Activated T-cell treated with anti-CD3 and anti-CD28 coated beads for 4 hours (primary cell): ENCODE measurements around the gene NRP2.
A peak's percentile ranks its signal among the peaks of the same experiment; 100 is the strongest.

Experiments used
- DNase-seq: peaks from one replicate; pipeline ENCODE4 v3.0.0-alpha.2; 2020

Gene NRP2, protein sequence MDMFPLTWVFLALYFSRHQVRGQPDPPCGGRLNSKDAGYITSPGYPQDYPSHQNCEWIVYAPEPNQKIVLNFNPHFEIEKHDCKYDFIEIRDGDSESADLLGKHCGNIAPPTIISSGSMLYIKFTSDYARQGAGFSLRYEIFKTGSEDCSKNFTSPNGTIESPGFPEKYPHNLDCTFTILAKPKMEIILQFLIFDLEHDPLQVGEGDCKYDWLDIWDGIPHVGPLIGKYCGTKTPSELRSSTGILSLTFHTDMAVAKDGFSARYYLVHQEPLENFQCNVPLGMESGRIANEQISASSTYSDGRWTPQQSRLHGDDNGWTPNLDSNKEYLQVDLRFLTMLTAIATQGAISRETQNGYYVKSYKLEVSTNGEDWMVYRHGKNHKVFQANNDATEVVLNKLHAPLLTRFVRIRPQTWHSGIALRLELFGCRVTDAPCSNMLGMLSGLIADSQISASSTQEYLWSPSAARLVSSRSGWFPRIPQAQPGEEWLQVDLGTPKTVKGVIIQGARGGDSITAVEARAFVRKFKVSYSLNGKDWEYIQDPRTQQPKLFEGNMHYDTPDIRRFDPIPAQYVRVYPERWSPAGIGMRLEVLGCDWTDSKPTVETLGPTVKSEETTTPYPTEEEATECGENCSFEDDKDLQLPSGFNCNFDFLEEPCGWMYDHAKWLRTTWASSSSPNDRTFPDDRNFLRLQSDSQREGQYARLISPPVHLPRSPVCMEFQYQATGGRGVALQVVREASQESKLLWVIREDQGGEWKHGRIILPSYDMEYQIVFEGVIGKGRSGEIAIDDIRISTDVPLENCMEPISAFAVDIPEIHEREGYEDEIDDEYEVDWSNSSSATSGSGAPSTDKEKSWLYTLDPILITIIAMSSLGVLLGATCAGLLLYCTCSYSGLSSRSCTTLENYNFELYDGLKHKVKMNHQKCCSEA

GRCh38 chr2:205682239-205682970 lies at the start of gene NRP2:
Gene NRP2 (plus strand): TSS chr2:205682501. CDS start chr2:205683291, 790 bp downstream.
- peak; percentile 23 for DNase-seq

DNA sequence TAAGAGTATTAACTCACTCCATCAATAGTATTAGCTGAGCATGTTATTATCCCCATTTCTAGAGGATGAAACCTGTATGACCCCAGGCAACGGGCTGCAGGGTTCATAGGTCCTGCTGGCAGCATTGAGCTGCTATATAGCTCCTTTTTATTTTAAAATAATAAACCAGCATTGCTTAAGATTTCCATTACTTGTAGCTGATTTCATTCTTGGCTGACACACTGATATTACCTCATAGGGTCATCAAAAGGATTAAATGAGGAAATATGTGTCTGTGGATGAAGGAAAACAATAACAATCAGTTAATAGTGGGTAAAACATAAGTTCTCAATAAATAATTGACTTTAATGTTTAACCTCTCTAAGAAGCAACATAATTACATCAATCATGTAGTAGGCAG lies 48.3 kb upstream of the NRP2 start:
- no peak for DNase-seq

GRCh38 chr2:205636549-205637319 lies 45.6 kb upstream of the NRP2 start:
- no peak for DNase-seq

- no peak for DNase-seq
Observed at GRCh38 chr2:205637320-205637602, 45.0 kb upstream of the NRP2 start.

DNA sequence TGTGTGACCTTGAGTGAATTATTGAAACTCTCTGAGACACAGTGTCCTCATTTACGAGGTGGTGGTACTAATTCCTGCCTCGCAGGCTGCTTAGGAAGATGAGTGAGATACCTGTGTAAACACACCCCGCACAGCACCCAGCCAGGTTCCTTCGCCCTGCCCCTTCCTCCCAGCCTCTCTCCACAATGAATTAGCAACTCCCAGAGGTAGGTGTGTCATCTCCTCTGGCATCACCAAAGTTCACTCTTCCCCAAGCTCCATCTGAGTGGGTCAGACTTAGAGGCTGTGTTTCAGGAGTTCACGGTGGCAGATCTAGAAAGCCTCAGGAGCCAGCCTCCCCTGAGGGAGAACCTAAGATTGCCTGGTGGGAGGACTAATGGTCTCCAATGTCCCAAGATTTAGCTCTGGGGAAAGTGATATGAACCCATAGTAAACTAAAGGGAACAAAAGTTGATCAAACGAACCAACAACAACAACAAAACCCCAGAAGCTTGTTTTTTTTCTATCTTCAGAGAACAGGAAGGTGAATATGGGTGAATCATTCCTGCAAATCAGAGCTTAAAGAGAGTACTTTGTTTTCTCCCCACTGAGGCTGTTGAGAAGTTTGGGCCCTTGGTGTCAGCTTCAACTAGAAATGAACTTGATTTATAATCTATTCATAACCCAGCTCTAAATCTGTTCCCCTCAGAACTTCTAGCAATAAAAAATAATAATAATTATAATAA lies 44.4 kb upstream of the NRP2 start:
- no peak for DNase-seq

- no peak for DNase-seq
Observed at GRCh38 chr2:205640716-205641115, 41.6 kb upstream of the NRP2 start.

DNA sequence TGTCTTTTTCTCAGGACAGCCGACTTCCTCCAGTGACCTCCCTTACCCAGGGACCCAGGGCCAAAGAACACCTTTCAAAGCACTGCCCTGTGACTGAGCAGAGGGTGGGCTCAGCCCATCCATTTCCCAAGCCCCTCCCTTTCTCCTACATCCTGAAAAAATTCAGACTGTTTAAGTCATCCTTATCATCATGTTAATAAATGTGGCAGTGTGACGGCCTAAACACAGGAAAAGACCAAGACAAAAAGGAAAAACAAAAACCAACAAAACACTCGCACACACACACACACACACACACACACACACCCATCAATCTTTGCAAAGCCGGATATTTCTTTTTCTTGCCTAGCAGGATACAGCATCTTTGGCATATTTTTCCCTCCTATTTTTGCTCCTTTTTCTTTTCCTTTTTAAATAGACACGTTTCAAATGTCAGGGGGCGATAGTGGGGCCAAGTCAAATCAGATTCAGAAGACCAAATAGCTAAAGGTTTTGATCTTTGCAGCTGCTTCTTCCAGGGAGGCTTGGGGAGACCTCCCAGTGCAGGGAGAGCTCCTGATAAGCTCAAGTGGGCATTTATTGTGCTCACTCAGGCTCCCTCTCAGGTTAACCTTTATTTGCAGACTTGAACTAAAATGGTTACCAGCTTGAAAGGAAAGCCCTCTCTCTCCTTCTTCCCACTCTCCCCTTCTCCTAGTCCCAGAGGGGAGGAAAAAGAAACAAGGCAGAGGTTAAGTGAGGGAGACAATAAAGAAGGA lies 39.5 kb upstream of the NRP2 start:
- no peak for DNase-seq

DNA sequence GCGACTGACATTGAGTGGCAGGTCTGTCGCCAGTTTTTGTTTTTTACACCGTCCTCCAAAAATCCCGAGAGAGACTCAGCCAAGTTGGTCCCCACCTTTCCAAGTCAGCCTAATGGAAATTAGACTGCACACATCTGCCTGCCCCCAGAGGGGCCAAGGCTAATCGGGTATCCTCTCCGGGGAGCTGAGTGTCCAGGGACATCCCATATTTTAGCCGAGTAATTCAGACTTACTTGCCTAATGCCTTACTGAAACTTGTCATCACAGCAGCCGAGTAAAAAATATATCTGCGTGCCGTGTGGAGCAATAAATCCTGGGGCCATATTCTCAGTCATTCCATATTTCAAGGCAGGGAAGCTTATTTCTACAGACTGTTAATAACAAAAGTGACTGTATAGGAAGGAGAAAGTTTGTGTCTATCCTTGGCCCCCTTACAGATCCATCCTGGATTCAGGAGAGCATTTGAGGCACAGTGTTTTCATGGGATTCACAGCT lies 38.9 kb upstream of the NRP2 start:
- DNase-seq, result no peak

- DNase-seq, result no peak
Observed at GRCh38 chr2:205644018-205644417, 38.3 kb upstream of the NRP2 start.

DNA sequence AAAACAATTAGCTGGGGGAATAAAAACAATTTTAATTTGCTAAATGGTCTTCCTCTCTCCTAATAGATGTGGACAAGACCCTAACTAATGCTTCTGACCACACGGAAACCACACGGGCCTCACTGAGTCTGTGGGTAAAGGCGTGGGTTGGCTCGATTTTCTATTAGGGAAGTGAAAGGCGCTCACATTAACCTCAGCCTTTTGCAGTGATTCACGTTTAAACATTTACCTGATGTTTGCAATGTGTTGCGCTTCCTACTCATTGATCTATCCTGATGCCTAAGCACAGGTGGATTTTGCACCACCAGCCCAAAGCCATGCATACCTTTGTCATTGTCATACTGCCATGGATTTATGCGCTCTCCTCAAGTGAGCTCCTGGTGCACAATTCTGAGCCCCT lies 35.6 kb upstream of the NRP2 start:
- DNase-seq, result no peak

GRCh38 chr2:205650450-205650849 lies 31.9 kb upstream of the NRP2 start:
- DNase-seq, result no peak

GRCh38 chr2:205650931-205651330 lies 31.4 kb upstream of the NRP2 start:
- no peak for DNase-seq

DNA sequence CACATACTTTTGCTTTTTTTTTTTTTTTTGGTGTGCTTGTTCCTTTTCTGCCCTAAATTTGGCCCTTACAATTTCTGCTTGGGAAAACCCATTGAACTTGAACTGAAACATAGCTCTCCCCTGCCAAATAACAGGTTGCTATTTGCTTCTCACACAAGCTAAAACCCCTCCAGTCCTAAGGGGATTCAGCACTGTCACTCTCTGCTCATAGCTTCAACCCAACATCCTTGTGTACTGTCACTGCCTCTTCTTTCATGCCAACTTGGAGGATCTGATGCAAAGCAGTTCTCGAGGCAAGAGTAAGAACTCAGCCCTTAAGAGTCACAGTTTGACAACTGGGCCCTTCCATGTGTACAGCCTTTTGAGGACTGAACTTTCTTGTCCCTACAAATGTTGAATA lies 30.6 kb upstream of the NRP2 start:
- DNase-seq, result no peak

DNA sequence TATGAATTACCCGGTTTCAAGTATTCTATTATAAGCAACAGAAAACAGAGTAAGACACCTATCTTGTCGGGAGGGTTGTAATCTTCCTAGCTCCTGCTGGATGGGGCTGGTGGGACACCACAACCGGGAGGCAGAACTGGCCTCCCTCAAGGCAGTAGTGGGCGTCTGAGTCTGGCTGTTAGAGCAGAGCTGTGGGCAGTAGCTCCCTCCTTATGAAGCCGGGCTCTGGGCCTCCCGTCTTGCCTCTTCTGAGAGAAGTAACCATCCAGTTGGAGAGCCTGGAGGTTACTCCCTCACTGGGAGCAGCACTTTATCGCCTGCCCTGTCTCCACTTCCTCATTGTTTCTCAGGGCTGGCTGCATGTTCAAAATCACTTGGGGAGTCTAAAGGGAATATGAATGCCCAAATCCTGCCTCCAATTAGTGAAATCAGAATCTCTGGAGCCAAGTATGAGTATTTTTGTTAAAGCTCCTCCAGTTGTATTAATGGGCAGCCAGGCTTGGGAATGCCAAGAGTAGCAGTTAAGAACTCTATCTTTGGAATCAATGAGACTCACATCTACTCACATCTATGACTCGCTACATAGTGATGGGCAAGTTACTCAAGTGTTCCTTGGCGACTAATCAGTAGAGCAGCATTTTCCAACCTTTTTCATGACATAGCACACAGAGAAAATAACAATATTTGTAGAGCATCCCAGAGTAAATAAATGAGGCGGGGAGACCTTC lies 27.3 kb upstream of the NRP2 start:
- DNase-seq, result no peak

DNA sequence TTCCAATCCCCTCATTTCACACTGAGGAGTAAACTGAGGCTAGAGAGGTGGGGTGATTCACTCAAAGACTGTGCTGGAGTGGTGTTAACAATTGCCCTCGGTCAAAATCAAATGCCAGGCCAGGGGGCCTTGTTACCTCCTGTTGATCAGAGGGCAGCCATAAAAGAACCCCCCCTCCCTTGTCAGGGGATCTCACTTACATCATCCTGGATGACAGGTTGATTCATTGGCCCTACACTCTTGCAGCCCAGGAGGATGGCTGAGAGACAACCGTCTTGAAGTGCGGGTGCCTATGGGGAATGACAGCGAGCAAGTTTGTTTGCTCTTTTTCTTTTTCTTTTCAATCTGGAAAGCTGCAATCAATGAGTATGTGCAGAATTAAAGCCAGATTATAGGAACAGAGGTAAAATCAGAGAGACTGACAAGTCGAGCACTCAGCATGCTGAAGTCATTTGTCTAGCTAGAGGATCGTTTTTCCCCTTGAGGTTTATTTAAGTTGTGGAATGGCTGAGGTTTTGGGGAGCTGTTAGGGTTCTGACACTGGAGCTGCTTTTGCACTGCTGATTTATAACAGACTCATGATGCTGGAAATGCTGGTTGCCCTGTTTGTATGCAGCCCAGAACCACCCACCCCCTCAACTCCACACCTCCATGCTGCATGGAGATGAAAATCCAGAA lies 26.4 kb upstream of the NRP2 start:
- no peak for DNase-seq

- DNase-seq, result no peak
Observed at GRCh38 chr2:205656461-205656860, 25.8 kb upstream of the NRP2 start.

GRCh38 chr2:205656941-205657340 lies 25.4 kb upstream of the NRP2 start:
- no peak for DNase-seq

GRCh38 chr2:205657579-205657978 lies 24.7 kb upstream of the NRP2 start:
- no peak for DNase-seq

- DNase-seq, result no peak
Observed at GRCh38 chr2:205658068-205658467, 24.2 kb upstream of the NRP2 start.

DNA sequence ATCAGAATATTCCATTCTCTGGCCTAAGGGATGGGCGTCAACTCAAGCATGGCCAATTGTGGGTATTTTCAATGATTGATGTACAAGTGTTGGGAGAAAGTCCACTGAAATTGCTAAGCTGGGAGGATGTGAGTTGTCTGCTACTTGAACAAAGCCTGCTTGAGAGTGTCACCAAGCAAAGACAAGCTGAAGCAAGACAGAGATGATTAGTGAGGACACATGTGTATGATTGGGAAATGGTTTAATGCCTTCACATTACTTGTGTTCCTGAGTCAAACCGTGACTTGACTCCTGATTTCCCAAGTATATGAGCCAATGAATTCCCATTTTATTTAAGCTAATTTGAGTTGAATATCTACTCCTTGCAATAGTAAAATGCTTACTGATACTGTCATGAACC lies 23.7 kb upstream of the NRP2 start:
- no peak for DNase-seq
